Measurements from ENCODE around the gene PRSS22.

DNA sequence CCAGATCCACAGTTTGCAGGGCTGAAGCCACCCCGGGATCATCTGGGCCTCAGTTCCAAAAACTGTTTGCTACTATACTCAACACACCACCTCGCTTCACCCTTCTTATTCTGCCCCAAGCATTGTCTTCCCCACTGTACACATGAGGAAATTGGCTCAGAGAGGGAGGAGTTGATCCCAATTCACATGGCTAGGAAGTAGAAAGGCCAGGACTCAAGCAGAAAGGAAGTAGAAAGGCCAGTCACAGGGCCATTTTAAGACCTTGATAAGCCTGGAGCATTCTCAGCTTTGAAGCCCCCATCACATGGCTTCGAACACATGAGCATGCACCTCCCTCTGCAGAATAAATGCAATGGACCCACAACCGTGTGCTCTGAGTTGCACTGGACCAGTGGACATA, 7.7 kb upstream of the PRSS22 start:
- TF ChIP-seq, protein P1, sequence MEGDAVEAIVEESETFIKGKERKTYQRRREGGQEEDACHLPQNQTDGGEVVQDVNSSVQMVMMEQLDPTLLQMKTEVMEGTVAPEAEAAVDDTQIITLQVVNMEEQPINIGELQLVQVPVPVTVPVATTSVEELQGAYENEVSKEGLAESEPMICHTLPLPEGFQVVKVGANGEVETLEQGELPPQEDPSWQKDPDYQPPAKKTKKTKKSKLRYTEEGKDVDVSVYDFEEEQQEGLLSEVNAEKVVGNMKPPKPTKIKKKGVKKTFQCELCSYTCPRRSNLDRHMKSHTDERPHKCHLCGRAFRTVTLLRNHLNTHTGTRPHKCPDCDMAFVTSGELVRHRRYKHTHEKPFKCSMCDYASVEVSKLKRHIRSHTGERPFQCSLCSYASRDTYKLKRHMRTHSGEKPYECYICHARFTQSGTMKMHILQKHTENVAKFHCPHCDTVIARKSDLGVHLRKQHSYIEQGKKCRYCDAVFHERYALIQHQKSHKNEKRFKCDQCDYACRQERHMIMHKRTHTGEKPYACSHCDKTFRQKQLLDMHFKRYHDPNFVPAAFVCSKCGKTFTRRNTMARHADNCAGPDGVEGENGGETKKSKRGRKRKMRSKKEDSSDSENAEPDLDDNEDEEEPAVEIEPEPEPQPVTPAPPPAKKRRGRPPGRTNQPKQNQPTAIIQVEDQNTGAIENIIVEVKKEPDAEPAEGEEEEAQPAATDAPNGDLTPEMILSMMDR (IDR thresholded peaks at IDR 0.05), result no peak
- no peak for TF ChIP-seq ZFX (IDR thresholded peaks at IDR 0.05; ENCODE audit: borderline replicate concordance)

Data from 22Rv1 (cell line).